ENCODE results near the gene IL2RA. TPM values are rescaled to one million over a fixed set of nuclear protein-coding genes. Genes with fewer than 3 reads are reported as not detected.
A peak's percentile ranks its signal among the peaks of the same experiment; 100 is the strongest.

Gene IL2RA
- total RNA-seq, 1 experiment from 2014 or later: not detected

DNA sequence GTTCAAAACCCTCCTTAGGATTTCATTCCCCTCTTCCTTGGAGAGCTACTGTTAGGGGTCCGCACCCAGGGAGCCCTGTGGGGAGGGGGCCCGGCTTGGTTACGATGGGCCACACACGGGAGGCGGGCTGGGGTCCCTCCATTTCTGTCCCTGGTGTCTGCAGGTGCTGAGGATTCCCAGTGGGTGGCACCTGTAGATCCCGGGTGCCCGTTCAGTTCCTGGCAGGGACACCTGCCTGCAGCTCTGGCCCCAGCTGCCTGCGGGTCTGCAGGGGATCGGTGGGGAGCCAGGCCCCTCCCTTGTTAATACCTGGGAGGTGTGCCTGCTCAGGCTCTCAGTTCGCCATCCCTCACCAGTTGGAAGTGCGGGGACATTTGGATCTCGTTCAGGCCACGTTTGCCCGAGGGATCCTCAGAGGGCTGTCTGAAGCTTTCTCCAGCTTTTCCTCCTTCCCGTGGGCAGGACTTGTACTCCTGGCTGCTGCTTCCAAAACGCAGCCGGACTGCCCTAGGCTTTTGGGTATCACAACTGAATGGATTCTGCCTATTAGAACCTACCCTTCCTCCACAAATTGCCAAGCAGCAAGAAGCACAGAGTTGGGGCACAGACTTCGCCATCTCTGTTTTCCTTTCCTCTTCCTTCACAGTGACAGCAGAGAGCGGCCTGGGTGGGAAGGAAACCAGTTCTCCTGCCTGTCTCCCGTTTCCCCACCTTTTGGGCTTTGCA lies 62.6 kb downstream of the IL2RA start:
- no peaks in the 10 kb centered on the region for H3K27me3 ChIP-seq (ENCODE audit: insufficient read depth, low read length)
- no peak overlapping the region for H2AFZ ChIP-seq (ENCODE audit: low read length)
- H3K36me3 Mint-ChIP-seq (ENCODE audit: insufficient read depth in 1 of 3, low read depth in 3 of 3): no peaks in the 10 kb centered on the region

More for the DNA sequence above, 62.6 kb downstream of the IL2RA start:
- Histone ChIP-seq H2AK5ac (ENCODE audit: insufficient read length, low read length) (no peak overlapping the region), H2BK5ac (ENCODE audit: insufficient read length, low read length) (no peak overlapping the region), H4K8ac (replicated peaks; ENCODE audit: insufficient read length, low read depth, low read length) (no peak overlapping the region), H2BK20ac (ENCODE audit: low read depth, low read length, poor library complexity, severe bottlenecking) (no peak overlapping the region), H4K91ac (ENCODE audit: insufficient read length, low read depth, low read length) (no peak overlapping the region), H3K27ac (ENCODE audit: insufficient read length, low read depth, low read length) (no peak overlapping the region), H4K20me1 (ENCODE audit: control insufficient read depth, insufficient read depth, insufficient read length) (no peaks in the 10 kb centered on the region), H3K18ac (ENCODE audit: insufficient read length, low read depth, low read length) (no peak overlapping the region), H3K4me2 (ENCODE audit: insufficient read depth, insufficient read length, low read length) (no peak overlapping the region), H3K79me2 (ENCODE audit: insufficient read depth, low read length) (no peaks in the 10 kb centered on the region), H3K14ac (ENCODE audit: insufficient read depth, low read length) (no peak overlapping the region), H3K4me1 (ENCODE audit: insufficient read depth, low read length) (peaks cover 3% of the 10 kb centered on the region), H3K23me2 (ENCODE audit: insufficient read length, low read depth, low read length, poor library complexity, severe bottlenecking) (no peaks in the 10 kb centered on the region), H3K4ac (ENCODE audit: low read depth, low read length) (no peak overlapping the region), H2BK15ac (ENCODE audit: low read depth, low read length) (no peak overlapping the region), H4K5ac (ENCODE audit: insufficient read length, low read depth, low read length) (no peak overlapping the region), H3K23ac (ENCODE audit: insufficient read length, low read depth, low read length) (no peak overlapping the region), H3K9me3 (ENCODE audit: control insufficient read depth, low read depth, low read length) (no peaks in the 10 kb centered on the region), H2BK12ac (ENCODE audit: insufficient read length, low read depth, low read length) (no peak overlapping the region), H3K9ac (ENCODE audit: extremely low read depth, insufficient read length, low read length) (no peak overlapping the region), H3K79me1 (ENCODE audit: insufficient read depth, low read depth, low read length, poor library complexity, severe bottlenecking) (no peaks in the 10 kb centered on the region), H3K56ac (ENCODE audit: insufficient read length, low read depth, low read length) (no peak overlapping the region), H2BK120ac (ENCODE audit: low read depth, low read length, poor library complexity, severe bottlenecking) (no peak overlapping the region), H3T11ph (ENCODE audit: low read length) (no peak overlapping the region)
- Mint-ChIP-seq H3K27me3 (ENCODE audit: low read depth) (peaks cover 5% of the 10 kb centered on the region; the same call in 1 of the 2 replicates), H3K4me3 (no peak overlapping the region), H3K9me3 (no peaks in the 10 kb centered on the region), H3K4me1 (peaks cover 14 to 33% of the 10 kb centered on the region in 2 experiments), H3K27ac (peak overlapping the region in 1 of 3 experiments; percentile 88; a peak in 2 of 7 replicates)
- no peak for DNase-seq
- TF ChIP-seq, protein P1, sequence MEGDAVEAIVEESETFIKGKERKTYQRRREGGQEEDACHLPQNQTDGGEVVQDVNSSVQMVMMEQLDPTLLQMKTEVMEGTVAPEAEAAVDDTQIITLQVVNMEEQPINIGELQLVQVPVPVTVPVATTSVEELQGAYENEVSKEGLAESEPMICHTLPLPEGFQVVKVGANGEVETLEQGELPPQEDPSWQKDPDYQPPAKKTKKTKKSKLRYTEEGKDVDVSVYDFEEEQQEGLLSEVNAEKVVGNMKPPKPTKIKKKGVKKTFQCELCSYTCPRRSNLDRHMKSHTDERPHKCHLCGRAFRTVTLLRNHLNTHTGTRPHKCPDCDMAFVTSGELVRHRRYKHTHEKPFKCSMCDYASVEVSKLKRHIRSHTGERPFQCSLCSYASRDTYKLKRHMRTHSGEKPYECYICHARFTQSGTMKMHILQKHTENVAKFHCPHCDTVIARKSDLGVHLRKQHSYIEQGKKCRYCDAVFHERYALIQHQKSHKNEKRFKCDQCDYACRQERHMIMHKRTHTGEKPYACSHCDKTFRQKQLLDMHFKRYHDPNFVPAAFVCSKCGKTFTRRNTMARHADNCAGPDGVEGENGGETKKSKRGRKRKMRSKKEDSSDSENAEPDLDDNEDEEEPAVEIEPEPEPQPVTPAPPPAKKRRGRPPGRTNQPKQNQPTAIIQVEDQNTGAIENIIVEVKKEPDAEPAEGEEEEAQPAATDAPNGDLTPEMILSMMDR (conservative IDR thresholded peaks at IDR 0.05): no peak
- WGBS (ENCODE audit: extremely low coverage, insufficient read length, low lambda C conversion rate): no CpG with 5 or more reads among the region's 20 CpGs

All from H9 (cell line).